ENCODE results near the gene CHMP5. TPM values are rescaled to one million over a fixed set of nuclear protein-coding genes. Genes with fewer than 3 reads are reported as not detected.

CHMP5 gene
- total and polyA plus RNA-seq, 7 experiments from 2014 or later = 21.4 to 74.6 (median 37.8) TPM

GRCh38 chr9:33294670-33295432 is 30.0 kb downstream of the CHMP5 start:
- H3K9me3 Mint-ChIP-seq = peaks cover 0 to 4% (median 0%) of the 10 kb centered on the region in 11 donors
- intact Hi-C loops (cut with micrococcal nuclease) = loop anchor here in 1 of 2 donors (10.0 kb wide), 1 partner anchor 1080 kb away; the partner anchor contains the start of gene MYORG

GRCh38 chr9:33295571-33295970 is 30.7 kb downstream of the CHMP5 start:
- no peak overlapping the region for H3K4me3 ChIP-seq (ENCODE audit: low read length)
- no peaks in the 10 kb centered on the region for H3K27me3 ChIP-seq (ENCODE audit: control insufficient read depth in 2 of 2, insufficient read depth in 2 of 2, low read length in 2 of 2)
- peaks cover 16 to 68% (median 24%) of the 10 kb centered on the region in 3 experiments for H3K36me3 ChIP-seq (ENCODE audit: control insufficient read depth in 2 of 3, insufficient read depth in 3 of 3, low read length in 3 of 3)
- POLR2A ChIA-PET = no interaction called here
- DNase-seq = no peak
- no peaks in the 10 kb centered on the region for H3K9me3 ChIP-seq (ENCODE audit: control insufficient read depth in 2 of 3, low read length in 3 of 3)
- CTCF ChIA-PET = no interaction called here
- Mint-ChIP-seq H3K4me3 (peak overlapping the region in 8 of 10 donors; percentile 30 to 86 (median 59)), H3K36me3 (peaks cover 25 to 65% (median 48%) of the 10 kb centered on the region in 5 donors), H3K4me1 (peaks cover 63 to 100% (median 90%) of the 10 kb centered on the region in 7 donors), H3K27me3 (no peaks in the 10 kb centered on the region), H3K27ac (peak overlapping the region in 4 of 9 donors; percentile 65 to 78 (median 66)), H3K9me3 (no peaks in the 10 kb centered on the region)
- H3K4me1 ChIP-seq (ENCODE audit: control insufficient read depth in 2 of 2, insufficient read depth in 2 of 2, low read length in 2 of 2) = peaks cover 17 to 61% of the 10 kb centered on the region in 2 donors
- ATAC-seq = no peak
- intact Hi-C loops (cut with micrococcal nuclease) = loop anchor here in 1 of 2 donors (10.0 kb wide), 1 partner anchor 1079 kb away; the partner anchor contains the start of gene MYORG
- H3K27ac ChIP-seq (ENCODE audit: low read depth, low read length) = no peak overlapping the region

More at GRCh38 chr9:33294670-33295432, 30.0 kb downstream of the CHMP5 start:
- peaks cover 60 to 97% (median 87%) of the 10 kb centered on the region in 7 donors for H3K4me1 Mint-ChIP-seq
- peaks cover 0 to 4% (median 0%) of the 10 kb centered on the region in 5 donors for H3K27me3 Mint-ChIP-seq
- no peak overlapping the region for H3K4me3 ChIP-seq (ENCODE audit: low read length)
- H3K27me3 ChIP-seq (ENCODE audit: control insufficient read depth in 2 of 2, insufficient read depth in 2 of 2, low read length in 2 of 2) = no peaks in the 10 kb centered on the region
- ChIA-PET CTCF (interaction anchor here (0.6 to 1.0 kb wide), 3 partner anchors 15 to 256 kb away, joined by 3 read pairs; partner anchors contain the start of gene BAG1), POLR2A (no interaction called here)
- H3K27ac Mint-ChIP-seq = peak overlapping the region in 7 of 9 donors; percentile 6 to 67 (median 38)
- no peaks in the 10 kb centered on the region for H3K9me3 ChIP-seq (ENCODE audit: control insufficient read depth in 2 of 3, low read length in 3 of 3)
- peak overlapping the region; percentile 0 to 86 (median 11) for H3K4me3 Mint-ChIP-seq
- DNase-seq (no peak), ATAC-seq (no peak)
- H3K27ac ChIP-seq (ENCODE audit: low read depth, low read length) = no peak overlapping the region
- peaks cover 17 to 60% of the 10 kb centered on the region in 2 donors for H3K4me1 ChIP-seq (ENCODE audit: control insufficient read depth in 2 of 2, insufficient read depth in 2 of 2, low read length in 2 of 2)
- H3K36me3 Mint-ChIP-seq = peaks cover 25 to 63% (median 46%) of the 10 kb centered on the region in 5 donors
- peaks cover 10 to 61% (median 24%) of the 10 kb centered on the region in 3 experiments for H3K36me3 ChIP-seq (ENCODE audit: control insufficient read depth in 2 of 3, insufficient read depth in 3 of 3, low read length in 3 of 3)

- peaks cover 6 to 52% of the 10 kb centered on the region in 2 donors for H3K4me1 ChIP-seq (ENCODE audit: control insufficient read depth in 2 of 2, insufficient read depth in 2 of 2, low read length in 2 of 2)
- peak overlapping the region; percentile 41 for H3K27ac ChIP-seq (ENCODE audit: low read depth, low read length)
- H3K4me3 Mint-ChIP-seq = peak overlapping the region; percentile 14 to 86 (median 65)
- CTCF ChIA-PET = interaction anchor here (1.2 kb wide), 1 partner anchor 10 kb away, joined by 3 read pairs; no protein-coding TSS in a partner anchor
- H3K9me3 ChIP-seq (ENCODE audit: control insufficient read depth in 2 of 3, low read length in 3 of 3) = no peaks in the 10 kb centered on the region
- peaks cover 19 to 75% (median 21%) of the 10 kb centered on the region in 3 experiments for H3K36me3 ChIP-seq (ENCODE audit: control insufficient read depth in 2 of 3, insufficient read depth in 3 of 3, low read length in 3 of 3)
- peak in 1 of 9 donors; percentile 9 for DNase-seq
- no peaks in the 10 kb centered on the region for H3K27me3 ChIP-seq (ENCODE audit: control insufficient read depth in 2 of 2, insufficient read depth in 2 of 2, low read length in 2 of 2)
- H3K9me3 Mint-ChIP-seq = no peaks in the 10 kb centered on the region
- H3K27ac Mint-ChIP-seq = peak overlapping the region; percentile 13 to 88 (median 78)
- no peak overlapping the region for H3K4me3 ChIP-seq (ENCODE audit: low read length)
- peaks cover 55 to 89% (median 84%) of the 10 kb centered on the region in 7 donors for H3K4me1 Mint-ChIP-seq
- intact Hi-C loops (cut with micrococcal nuclease) = loop anchor here (1.0 to 10.0 kb wide), 2 partner anchors 9 to 1077 kb away; partner anchors contain the start of gene MYORG (in 1 of the 2)
- POLR2A ChIA-PET = interaction anchor here (0.8 to 1.9 kb wide), 4 partner anchors 9 to 15 kb away, joined by 3 to 7 read pairs (median 4); no protein-coding TSS in a partner anchor
- peaks cover 19 to 68% (median 45%) of the 10 kb centered on the region in 5 donors for H3K36me3 Mint-ChIP-seq
- H3K27me3 Mint-ChIP-seq = no peaks in the 10 kb centered on the region
- ATAC-seq = peak; percentile 86
Observed at GRCh38 chr9:33297432-33297831, 32.6 kb downstream of the CHMP5 start.

GRCh38 chr9:33300546-33300945 is 35.7 kb downstream of the CHMP5 start:
- no peaks in the 10 kb centered on the region for H3K27me3 ChIP-seq (ENCODE audit: control insufficient read depth in 2 of 2, insufficient read depth in 2 of 2, low read length in 2 of 2)
- no peaks in the 10 kb centered on the region for H3K9me3 ChIP-seq (ENCODE audit: control insufficient read depth in 2 of 3, low read length in 3 of 3)
- H3K27me3 Mint-ChIP-seq = no peaks in the 10 kb centered on the region
- no peak for ATAC-seq
- H3K9me3 Mint-ChIP-seq = no peaks in the 10 kb centered on the region
- H3K36me3 Mint-ChIP-seq = peaks cover 13 to 59% (median 41%) of the 10 kb centered on the region in 5 donors
- no peak for DNase-seq
- H3K4me3 ChIP-seq (ENCODE audit: low read length) = no peak overlapping the region
- H3K4me1 Mint-ChIP-seq = peaks cover 39 to 61% (median 56%) of the 10 kb centered on the region in 7 donors
- peak overlapping the region in 2 of 10 donors; percentile 21 to 52 for H3K4me3 Mint-ChIP-seq
- no peak overlapping the region for H3K27ac ChIP-seq (ENCODE audit: low read depth, low read length)
- POLR2A ChIA-PET = interaction anchor here (2.4 kb wide), 1 partner anchor 10 kb away, joined by 13 read pairs; the partner anchor contains the start of gene NFX1
- peaks cover 6 to 34% of the 10 kb centered on the region in 2 donors for H3K4me1 ChIP-seq (ENCODE audit: control insufficient read depth in 2 of 2, insufficient read depth in 2 of 2, low read length in 2 of 2)
- intact Hi-C loops (cut with micrococcal nuclease) = loop anchor here in 1 of 2 donors (2.0 kb wide), 1 partner anchor 14 kb away; no protein-coding TSS in a partner anchor
- peaks cover 30 to 87% (median 45%) of the 10 kb centered on the region in 3 experiments for H3K36me3 ChIP-seq (ENCODE audit: control insufficient read depth in 2 of 3, insufficient read depth in 3 of 3, low read length in 3 of 3)
- CTCF ChIA-PET = no interaction called here
- peak overlapping the region in 4 of 9 donors; percentile 6 to 69 (median 31) for H3K27ac Mint-ChIP-seq

- peaks cover 0 to 2% (median 0%) of the 10 kb centered on the region in 11 donors for H3K9me3 Mint-ChIP-seq
- CTCF ChIA-PET = no interaction called here
Observed at GRCh38 chr9:33304362-33304761, 39.5 kb downstream of the CHMP5 start.

GRCh38 chr9:33306037-33306436 is 41.2 kb downstream of the CHMP5 start:
- ATAC-seq = no peak
- CTCF ChIA-PET = no interaction called here
- DNase-seq = peak in 1 of 9 donors; percentile 30
- H3K4me1 ChIP-seq (ENCODE audit: control insufficient read depth in 2 of 2, insufficient read depth in 2 of 2, low read length in 2 of 2) = peaks cover 0 to under 1% of the 10 kb centered on the region in 2 donors
- H3K27ac ChIP-seq (ENCODE audit: low read depth, low read length) = no peak overlapping the region
- H3K4me3 ChIP-seq (ENCODE audit: low read length) = no peak overlapping the region
- POLR2A ChIA-PET = no interaction called here
- no peak overlapping the region for H3K4me3 Mint-ChIP-seq
- peaks cover 41 to 93% (median 52%) of the 10 kb centered on the region in 3 experiments for H3K36me3 ChIP-seq (ENCODE audit: control insufficient read depth in 2 of 3, insufficient read depth in 3 of 3, low read length in 3 of 3)
- H3K27me3 ChIP-seq (ENCODE audit: control insufficient read depth in 2 of 2, insufficient read depth in 2 of 2, low read length in 2 of 2) = no peaks in the 10 kb centered on the region
- H3K27me3 Mint-ChIP-seq = no peaks in the 10 kb centered on the region
- peaks cover 0 to 37% (median 27%) of the 10 kb centered on the region in 5 donors for H3K36me3 Mint-ChIP-seq
- no peak overlapping the region for H3K27ac Mint-ChIP-seq
- intact Hi-C loops (cut with micrococcal nuclease) = loop anchor here in 1 of 2 donors (1.0 kb wide), 2 partner anchors 9 to 16 kb away; partner anchors contain the start of gene NFX1
- peaks cover 0 to 17% (median 6%) of the 10 kb centered on the region in 7 donors for H3K4me1 Mint-ChIP-seq
- peaks cover 0 to 2% (median 0%) of the 10 kb centered on the region in 11 donors for H3K9me3 Mint-ChIP-seq
- no peaks in the 10 kb centered on the region for H3K9me3 ChIP-seq (ENCODE audit: control insufficient read depth in 2 of 3, low read length in 3 of 3)

More at GRCh38 chr9:33304362-33304761, 39.5 kb downstream of the CHMP5 start:
- no peak overlapping the region for H3K4me3 Mint-ChIP-seq
- Histone ChIP-seq H3K27me3 (ENCODE audit: control insufficient read depth in 2 of 2, insufficient read depth in 2 of 2, low read length in 2 of 2) (no peaks in the 10 kb centered on the region), H3K27ac (ENCODE audit: low read depth, low read length) (no peak overlapping the region), H3K9me3 (ENCODE audit: control insufficient read depth in 2 of 3, low read length in 3 of 3) (no peaks in the 10 kb centered on the region), H3K36me3 (ENCODE audit: control insufficient read depth in 2 of 3, insufficient read depth in 3 of 3, low read length in 3 of 3) (peaks cover 25 to 93% (median 52%) of the 10 kb centered on the region in 3 experiments), H3K4me3 (ENCODE audit: low read length) (no peak overlapping the region), H3K4me1 (ENCODE audit: control insufficient read depth in 2 of 2, insufficient read depth in 2 of 2, low read length in 2 of 2) (peaks cover 0 to 7% of the 10 kb centered on the region in 2 donors)
- no peak for DNase-seq
- no peaks in the 10 kb centered on the region for H3K27me3 Mint-ChIP-seq
- H3K36me3 Mint-ChIP-seq = peaks cover 0 to 42% (median 30%) of the 10 kb centered on the region in 5 donors
- H3K4me1 Mint-ChIP-seq = peaks cover 6 to 27% (median 20%) of the 10 kb centered on the region in 7 donors
- intact Hi-C loops (cut with micrococcal nuclease) = no loop called here
- no peak for ATAC-seq
- H3K27ac Mint-ChIP-seq = no peak overlapping the region
- POLR2A ChIA-PET = interaction anchor here (0.6 to 1.6 kb wide), 2 partner anchors 14 to 35 kb away, joined by 3 to 9 read pairs; partner anchors contain the start of gene NFX1
